ENCODE data around the gene EXOC5.

- TF ChIP-seq EP300 (IDR thresholded peaks at IDR 0.05), result no peak
- no peak for TF ChIP-seq POLR2A (IDR thresholded peaks at IDR 0.05)
These were observed 98.8 kb downstream of the EXOC5 start for GRCh38 chr14:57169901-57170300.

All from tibial nerve (tissue), 3 donors.